Tibial artery (tissue), 4 donors: ENCODE data around the gene DYSF.

ENCODE experiments used
- DNase-seq, 2 donors: peaks; one replicate each; pipeline ENCODE4 v3.0.0-alpha.2; 2019
- H3K27ac ChIP-seq, 2 donors: fragments of 200-600 bp; sonication (generic) in 1 of 2; 1 replicate in 1 of 2; 2 replicates in 1 of 2; pipeline ENCODE4 v1.5.1; 2018 to 2019; ENCODE audit warnings: mild to moderate bottlenecking in 1 of 2
- H3K27me3 ChIP-seq, 2 donors: fragments of 200-600 bp; sonication (generic) in 1 of 2; one replicate each; pipeline versions ENCODE4 v1.5.1 to v1.6.0; 2016 to 2019
- H3K36me3 ChIP-seq, 3 donors: fragments of 200-600 bp; sonication (generic) in 2 of 3; one replicate each; pipeline ENCODE4 v1.5.1; 2016 to 2019; ENCODE audit warnings: mild to moderate bottlenecking in 2 of 3
- H3K4me1 ChIP-seq, 4 donors: fragments of 200-600 bp; sonication (generic) in 2 of 4; 1 replicate in 3 of 4; 2 replicates in 1 of 4; pipeline ENCODE4 v1.5.1; 2016 to 2019
- H3K4me3 ChIP-seq, 2 donors: fragments of 200-600 bp; sonication (generic) in 1 of 2; 1 replicate in 1 of 2; 2 replicates in 1 of 2; pipeline ENCODE4 v1.5.1; 2018 to 2019; ENCODE audit warnings: mild to moderate bottlenecking in 2 of 2
- H3K9me3 ChIP-seq, 3 donors: fragments of 200-600 bp; sonication (generic) in 1 of 3; one replicate each; pipeline ENCODE4 v1.5.1; 2016 to 2019
- intact Hi-C: fragments of 100-400 bp; cut with DNase I; formaldehyde crosslinking; loops from one replicate; pipeline ENCODE4 v1.15.0; 2023; ENCODE audit warnings: low total_unique reads
- TF ChIP-seq, protein P1 (sequence below), 2 experiments: fragments of 200-600 bp in 1 of 2; fragments of 450-650 bp in 1 of 2; IDR thresholded peaks; one replicate each; pipeline ENCODE4 v1.5.1; 2017 to 2019; ENCODE audit warnings: antibody characterized with exemption in 2 of 2, mild to moderate bottlenecking in 1 of 2, moderate library complexity in 1 of 2

Gene DYSF

GRCh38 chr2:71713581-71714580 is 260.5 kb downstream of the DYSF start:
- H3K9me3 ChIP-seq = no peaks in the 10 kb centered on the region
- peaks cover 8 to 82% (median 67%) of the 10 kb centered on the region in 4 donors for H3K4me1 ChIP-seq
- H3K4me3 ChIP-seq = no peak overlapping the region
- peak overlapping the region; percentile 13 to 47 for H3K27ac ChIP-seq
- intact Hi-C loops = no loop called here
- DNase-seq = peak; percentile 42 to 67
- TF ChIP-seq, protein P1, sequence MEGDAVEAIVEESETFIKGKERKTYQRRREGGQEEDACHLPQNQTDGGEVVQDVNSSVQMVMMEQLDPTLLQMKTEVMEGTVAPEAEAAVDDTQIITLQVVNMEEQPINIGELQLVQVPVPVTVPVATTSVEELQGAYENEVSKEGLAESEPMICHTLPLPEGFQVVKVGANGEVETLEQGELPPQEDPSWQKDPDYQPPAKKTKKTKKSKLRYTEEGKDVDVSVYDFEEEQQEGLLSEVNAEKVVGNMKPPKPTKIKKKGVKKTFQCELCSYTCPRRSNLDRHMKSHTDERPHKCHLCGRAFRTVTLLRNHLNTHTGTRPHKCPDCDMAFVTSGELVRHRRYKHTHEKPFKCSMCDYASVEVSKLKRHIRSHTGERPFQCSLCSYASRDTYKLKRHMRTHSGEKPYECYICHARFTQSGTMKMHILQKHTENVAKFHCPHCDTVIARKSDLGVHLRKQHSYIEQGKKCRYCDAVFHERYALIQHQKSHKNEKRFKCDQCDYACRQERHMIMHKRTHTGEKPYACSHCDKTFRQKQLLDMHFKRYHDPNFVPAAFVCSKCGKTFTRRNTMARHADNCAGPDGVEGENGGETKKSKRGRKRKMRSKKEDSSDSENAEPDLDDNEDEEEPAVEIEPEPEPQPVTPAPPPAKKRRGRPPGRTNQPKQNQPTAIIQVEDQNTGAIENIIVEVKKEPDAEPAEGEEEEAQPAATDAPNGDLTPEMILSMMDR (IDR thresholded peaks at IDR 0.05) = no peak
- no peaks in the 10 kb centered on the region for H3K36me3 ChIP-seq
- no peaks in the 10 kb centered on the region for H3K27me3 ChIP-seq

- peak in 1 of 2 donors; percentile 54 for DNase-seq
- H3K9me3 ChIP-seq = no peaks in the 10 kb centered on the region
- no peaks in the 10 kb centered on the region for H3K36me3 ChIP-seq
- peak overlapping the region in 1 of 2 donors; percentile 33 for H3K27ac ChIP-seq
- peaks cover 8 to 90% (median 76%) of the 10 kb centered on the region in 4 donors for H3K4me1 ChIP-seq
- no peak overlapping the region for H3K4me3 ChIP-seq
- TF ChIP-seq, protein P1 (IDR thresholded peaks at IDR 0.05) = no peak
- no peaks in the 10 kb centered on the region for H3K27me3 ChIP-seq
- intact Hi-C loops = no loop called here
These were observed 261.4 kb downstream of the DYSF start for GRCh38 chr2:71714601-71715240.

- Histone ChIP-seq H3K4me3 (no peak overlapping the region), H3K4me1 (peaks cover 8 to 91% (median 81%) of the 10 kb centered on the region in 4 donors), H3K27me3 (no peaks in the 10 kb centered on the region), H3K36me3 (no peaks in the 10 kb centered on the region), H3K9me3 (no peaks in the 10 kb centered on the region), H3K27ac (peak overlapping the region in 1 of 2 donors; percentile 69)
- intact Hi-C loops = no loop called here
- TF ChIP-seq, protein P1 (IDR thresholded peaks at IDR 0.05) = no peak
- peak in 1 of 2 donors; percentile 46 for DNase-seq
These were observed 261.9 kb downstream of the DYSF start for GRCh38 chr2:71715241-71715750.

DNA sequence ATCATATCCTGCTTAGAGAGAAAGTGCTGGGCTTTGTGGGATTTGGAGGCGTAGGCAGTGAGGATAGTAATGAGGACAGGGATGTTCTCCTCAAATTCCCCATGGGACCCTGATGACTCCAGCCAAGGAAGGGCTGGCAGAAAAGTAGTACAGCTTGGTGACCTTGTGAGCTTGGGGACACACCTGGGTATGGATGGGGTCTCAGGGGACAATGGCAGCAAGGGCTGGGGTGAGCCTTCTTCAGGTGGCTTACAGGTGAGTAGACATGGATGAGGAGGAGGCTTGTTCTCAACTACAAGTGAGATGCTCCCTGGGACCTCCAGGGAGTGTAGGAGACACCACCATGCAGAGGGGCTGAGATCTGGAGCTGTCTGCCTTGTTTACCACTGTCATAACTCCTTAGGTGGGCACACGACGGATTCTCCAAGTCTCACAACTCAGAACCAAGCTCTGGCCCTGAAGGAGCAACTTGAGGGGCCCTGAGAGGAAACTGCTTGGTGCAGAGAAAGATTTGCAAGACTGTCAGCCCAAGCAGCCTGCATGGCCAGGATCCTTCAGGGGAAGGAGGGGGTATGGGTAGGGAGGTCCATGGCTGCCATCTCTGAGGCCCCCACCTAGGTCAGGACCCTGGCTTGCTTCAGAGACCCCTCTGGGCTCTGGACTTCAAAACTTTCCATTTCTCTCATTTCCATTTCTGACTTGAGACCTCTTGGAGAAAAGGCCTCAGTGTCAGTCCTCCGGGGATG is 262.8 kb downstream of the DYSF start:
- intact Hi-C loops = no loop called here
- H3K27ac ChIP-seq = peak overlapping the region; percentile 52 to 69
- TF ChIP-seq, protein P1 (IDR thresholded peaks at IDR 0.05) = no peak
- no peaks in the 10 kb centered on the region for H3K9me3 ChIP-seq
- H3K4me1 ChIP-seq = peaks cover 8 to 91% (median 82%) of the 10 kb centered on the region in 4 donors
- H3K4me3 ChIP-seq = no peak overlapping the region
- no peaks in the 10 kb centered on the region for H3K27me3 ChIP-seq
- peak in 1 of 2 donors; percentile 55 for DNase-seq
- H3K36me3 ChIP-seq = no peaks in the 10 kb centered on the region
